ENCODE data around the gene PHF10.
"Not testable (repeated sequence)": the region's sequence is repeated elsewhere in the genome, so short reads cannot be mapped to it uniquely, and the experiment has no call there.

The PHF10 gene

GRCh38 chr6:169724494-169725124, at the start of gene PHF10:
TSS of gene PHF10 (minus strand) at chr6:169724500. CDS start at chr6:169723931, 569 bp downstream.
- peak within 1 kb of the TSS; percentile 70 for H3K27ac ChIP-seq
- TF ChIP-seq ZFX (IDR thresholded peaks at IDR 0.05): no peak
- TF ChIP-seq, protein P1, sequence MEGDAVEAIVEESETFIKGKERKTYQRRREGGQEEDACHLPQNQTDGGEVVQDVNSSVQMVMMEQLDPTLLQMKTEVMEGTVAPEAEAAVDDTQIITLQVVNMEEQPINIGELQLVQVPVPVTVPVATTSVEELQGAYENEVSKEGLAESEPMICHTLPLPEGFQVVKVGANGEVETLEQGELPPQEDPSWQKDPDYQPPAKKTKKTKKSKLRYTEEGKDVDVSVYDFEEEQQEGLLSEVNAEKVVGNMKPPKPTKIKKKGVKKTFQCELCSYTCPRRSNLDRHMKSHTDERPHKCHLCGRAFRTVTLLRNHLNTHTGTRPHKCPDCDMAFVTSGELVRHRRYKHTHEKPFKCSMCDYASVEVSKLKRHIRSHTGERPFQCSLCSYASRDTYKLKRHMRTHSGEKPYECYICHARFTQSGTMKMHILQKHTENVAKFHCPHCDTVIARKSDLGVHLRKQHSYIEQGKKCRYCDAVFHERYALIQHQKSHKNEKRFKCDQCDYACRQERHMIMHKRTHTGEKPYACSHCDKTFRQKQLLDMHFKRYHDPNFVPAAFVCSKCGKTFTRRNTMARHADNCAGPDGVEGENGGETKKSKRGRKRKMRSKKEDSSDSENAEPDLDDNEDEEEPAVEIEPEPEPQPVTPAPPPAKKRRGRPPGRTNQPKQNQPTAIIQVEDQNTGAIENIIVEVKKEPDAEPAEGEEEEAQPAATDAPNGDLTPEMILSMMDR (conservative IDR thresholded peaks at IDR 0.05): no peak

DNA sequence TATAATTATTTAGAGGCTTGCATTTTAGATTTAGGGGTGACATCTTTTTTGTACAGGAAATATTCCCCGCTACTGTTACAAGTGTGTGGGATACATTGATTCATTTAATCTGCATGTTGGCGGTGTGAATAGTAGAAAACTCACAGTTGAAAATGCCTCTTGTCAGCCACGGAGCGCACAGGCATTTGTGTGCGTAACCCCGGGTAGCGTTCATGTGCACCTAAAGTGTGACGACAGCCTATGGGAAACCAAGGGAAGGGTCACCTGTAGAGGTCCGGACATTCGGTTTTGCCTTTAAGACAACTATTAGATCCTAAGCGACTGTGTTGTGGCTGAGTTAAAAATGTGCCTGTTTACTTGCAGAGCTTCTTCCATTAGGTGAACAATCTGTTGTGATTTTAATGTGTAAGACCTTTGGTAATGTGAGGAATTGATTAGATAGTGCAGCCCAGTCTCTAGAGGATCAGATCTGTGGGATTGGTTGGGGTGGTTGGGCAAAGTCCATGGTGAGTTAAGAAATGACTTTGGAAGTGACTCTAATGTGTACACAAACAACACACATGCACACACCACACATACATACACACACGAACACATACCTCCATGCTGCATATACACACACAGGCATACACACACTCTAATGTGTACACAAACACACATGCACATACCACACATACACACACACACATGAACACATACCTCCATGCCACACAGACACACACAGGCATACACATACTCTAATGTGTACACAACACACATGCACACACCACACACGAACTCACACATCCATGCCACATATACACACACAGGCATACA, 42.8 kb upstream of the PHF10 start:
- no peak for TF ChIP-seq ZFX (IDR thresholded peaks at IDR 0.05)
- TF ChIP-seq, protein P1 (conservative IDR thresholded peaks at IDR 0.05): no peak
- no peak overlapping the region for H3K27ac ChIP-seq

- no peak for TF ChIP-seq ZFX (IDR thresholded peaks at IDR 0.05)
- TF ChIP-seq, protein P1 (conservative IDR thresholded peaks at IDR 0.05): no peak
- no peak overlapping the region for H3K27ac ChIP-seq
Observed at GRCh38 chr6:169766232-169766631, 41.9 kb upstream of the PHF10 start.

- not testable (repeated sequence) for H3K27ac ChIP-seq
Observed at GRCh38 chr6:169765789-169766188, 41.5 kb upstream of the PHF10 start.

GRCh38 chr6:169763881-169764280, 39.6 kb upstream of the PHF10 start:
- TF ChIP-seq, protein P1 (conservative IDR thresholded peaks at IDR 0.05): no peak
- TF ChIP-seq ZFX (IDR thresholded peaks at IDR 0.05): no peak
- H3K27ac ChIP-seq: no peak overlapping the region

DNA sequence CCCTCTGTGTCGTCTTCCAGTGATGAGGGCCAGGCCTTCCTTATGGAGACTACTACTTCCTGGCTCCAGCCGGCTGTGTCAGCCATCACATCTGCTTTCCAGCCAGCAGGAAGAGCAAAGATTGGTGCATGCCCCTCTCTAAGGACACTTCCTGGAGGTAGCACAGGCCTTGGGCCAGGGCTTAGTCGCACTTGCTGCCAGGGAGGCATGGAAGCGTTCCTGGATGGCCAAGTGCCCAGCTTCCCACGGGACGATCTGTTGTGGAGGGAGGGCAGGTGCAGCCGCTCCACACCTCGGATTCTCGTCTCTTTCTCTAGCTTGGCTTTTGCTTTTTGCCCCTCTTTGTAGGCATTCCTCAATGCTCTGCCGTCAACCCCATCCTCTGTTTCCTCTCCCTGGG, 39.0 kb upstream of the PHF10 start:
- H3K27ac ChIP-seq: no peak overlapping the region
- no peak for TF ChIP-seq ZFX (IDR thresholded peaks at IDR 0.05)
- TF ChIP-seq, protein P1 (conservative IDR thresholded peaks at IDR 0.05): no peak

GRCh38 chr6:169755162-169755561, 30.9 kb upstream of the PHF10 start:
- no peak overlapping the region for H3K27ac ChIP-seq
- TF ChIP-seq ZFX (IDR thresholded peaks at IDR 0.05): no peak
- TF ChIP-seq, protein P1 (conservative IDR thresholded peaks at IDR 0.05): no peak
